Measurements from ENCODE around the gene THAP9. TPM values are rescaled to one million over a fixed set of nuclear protein-coding genes. Genes with fewer than 3 reads are reported as not detected.
A peak's percentile ranks its signal among the peaks of the same experiment; 100 is the strongest.
"Not testable (repeated sequence)": the region's sequence is repeated elsewhere in the genome, so short reads cannot be mapped to it uniquely, and the experiment has no call there.

The THAP9 gene
- total RNA-seq, 2 experiments from 2014 or later = 10.5 to 16.4 TPM

- no peaks in the 10 kb centered on the region for H3K79me2 ChIP-seq (ENCODE audit: insufficient read depth, low read depth, low read length)
- TF ChIP-seq EZH2phosphoT487 (IDR thresholded peaks at IDR 0.05; ENCODE audit: borderline replicate concordance, low read depth, low read length) = no peak
- peak; percentile 73 for TF ChIP-seq CTCF (conservative IDR thresholded peaks at IDR 0.05; ENCODE audit: low read length)
- ChIA-PET CTCF (ENCODE audit: unreplicated experiment) (no interaction called here), POLR2A (interaction anchor here (0.6 to 1.4 kb wide), 8 partner anchors 11 to 196 kb away, joined by 3 to 4 read pairs (median 3); no protein-coding TSS in a partner anchor)
- intact Hi-C loops (cut with micrococcal nuclease; ENCODE audit: unreplicated experiment) = no loop called here
- H3K9me3 ChIP-seq (ENCODE audit: low read length) = no peaks in the 10 kb centered on the region
- no peak overlapping the region for H3K4me2 ChIP-seq (ENCODE audit: low read length)
- H3K9me2 ChIP-seq (ENCODE audit: insufficient read depth, low read length) = no peaks in the 10 kb centered on the region
- DNase-seq (ENCODE audit: low spot score) = peak; percentile 54
- H2AFZ ChIP-seq (ENCODE audit: low read length) = no peak overlapping the region
- no peaks in the 10 kb centered on the region for H4K20me1 ChIP-seq (ENCODE audit: insufficient read depth, low read length)
- H3K36me3 ChIP-seq (ENCODE audit: insufficient read depth, low read length) = peaks cover 97% of the 10 kb centered on the region
- no TSS peak for BruUV-seq (replicated peaks)
- H3K27ac ChIP-seq (ENCODE audit: low read depth, low read length, poor library complexity, severe bottlenecking) = no peak overlapping the region
- H3K4me1 ChIP-seq (ENCODE audit: insufficient read depth, low read length, poor library complexity, severe bottlenecking) = no peaks in the 10 kb centered on the region
- no peak overlapping the region for H3K4me3 ChIP-seq (ENCODE audit: low read depth, low read length, poor library complexity, severe bottlenecking)
Observed at GRCh38 chr4:82851885-82852750, 48.4 kb upstream of the THAP9 start.

DNA sequence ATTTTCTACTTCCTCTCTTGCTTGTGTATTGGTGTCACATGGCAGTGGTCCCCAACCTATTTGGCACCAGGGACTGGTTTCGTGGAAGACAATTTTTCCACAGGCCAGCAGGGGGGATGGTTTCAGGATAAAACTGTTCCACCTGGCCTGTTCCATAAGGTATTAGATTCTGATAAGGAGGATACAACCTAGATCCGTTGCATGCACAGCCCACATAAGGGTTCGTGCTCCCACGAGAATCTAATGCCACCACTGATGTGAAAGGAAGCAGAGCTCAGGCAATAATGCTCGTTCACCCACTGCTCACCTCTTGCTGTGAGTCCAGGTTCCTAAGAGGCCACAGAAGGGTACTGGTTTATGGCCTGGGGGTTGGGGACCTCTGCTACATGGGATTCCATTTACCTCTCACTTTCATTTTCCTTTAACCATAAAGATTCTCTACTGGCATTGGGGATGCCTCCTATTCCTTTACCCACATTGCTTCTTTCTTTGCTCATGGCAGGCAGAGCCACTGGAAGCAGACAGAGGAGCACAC lies 47.7 kb upstream of the THAP9 start:
- no peak overlapping the region for H3K27ac ChIP-seq (ENCODE audit: low read depth, low read length, poor library complexity, severe bottlenecking)
- H3K79me2 ChIP-seq (ENCODE audit: insufficient read depth, low read depth, low read length) = no peaks in the 10 kb centered on the region
- H3K36me3 ChIP-seq (ENCODE audit: insufficient read depth, low read length) = peaks cover 97% of the 10 kb centered on the region
- no peaks in the 10 kb centered on the region for H4K20me1 ChIP-seq (ENCODE audit: insufficient read depth, low read length)
- H3K9me2 ChIP-seq (ENCODE audit: insufficient read depth, low read length) = no peaks in the 10 kb centered on the region
- no peaks in the 10 kb centered on the region for H3K4me1 ChIP-seq (ENCODE audit: insufficient read depth, low read length, poor library complexity, severe bottlenecking)
- H3K4me2 ChIP-seq (ENCODE audit: low read length) = no peak overlapping the region
- H3K4me3 ChIP-seq (ENCODE audit: low read depth, low read length, poor library complexity, severe bottlenecking) = no peak overlapping the region
- CTCF ChIA-PET (ENCODE audit: unreplicated experiment) = no interaction called here
- H2AFZ ChIP-seq (ENCODE audit: low read length) = no peak overlapping the region
- intact Hi-C loops (cut with micrococcal nuclease; ENCODE audit: unreplicated experiment) = no loop called here
- TF ChIP-seq CTCF (conservative IDR thresholded peaks at IDR 0.05; ENCODE audit: low read length) = no peak
- TF ChIP-seq EZH2phosphoT487 (IDR thresholded peaks at IDR 0.05; ENCODE audit: borderline replicate concordance, low read depth, low read length) = no peak
- BruUV-seq (replicated peaks) = no TSS peak
- POLR2A ChIA-PET = interaction anchor here (0.6 to 1.4 kb wide), 6 partner anchors 12 to 181 kb away, joined by 3 to 4 read pairs (median 3); no protein-coding TSS in a partner anchor
- no peaks in the 10 kb centered on the region for H3K9me3 ChIP-seq (ENCODE audit: low read length)
- no peak for DNase-seq (ENCODE audit: low spot score)

DNA sequence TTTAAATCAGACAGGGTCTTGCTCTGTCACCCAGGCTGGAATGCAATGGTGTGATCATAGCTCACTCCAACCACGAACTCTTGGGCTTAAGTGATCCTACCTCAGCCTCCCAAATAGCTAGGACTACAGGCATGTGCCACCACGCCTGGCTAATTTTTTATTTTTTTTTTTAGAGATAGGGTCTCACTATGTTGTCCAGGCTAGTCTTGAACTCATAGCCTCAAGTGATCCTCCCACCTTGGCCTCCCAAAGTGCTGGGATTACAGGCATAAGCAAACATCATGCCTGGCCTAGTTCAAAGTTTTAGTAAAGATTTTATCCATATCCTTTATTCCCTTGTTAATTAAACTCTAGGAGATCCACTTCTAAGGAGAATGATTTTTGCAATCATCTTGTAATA lies 40.0 kb upstream of the THAP9 start:
- H4K20me1 ChIP-seq (ENCODE audit: insufficient read depth, low read length); H3K9me3 ChIP-seq (ENCODE audit: low read length); H2AFZ ChIP-seq (ENCODE audit: low read length); H3K9me2 ChIP-seq (ENCODE audit: insufficient read depth, low read length); H3K4me1 ChIP-seq (ENCODE audit: insufficient read depth, low read length, poor library complexity, severe bottlenecking); DNase-seq (ENCODE audit: low spot score); H3K79me2 ChIP-seq (ENCODE audit: insufficient read depth, low read depth, low read length); H3K4me3 ChIP-seq (ENCODE audit: low read depth, low read length, poor library complexity, severe bottlenecking); intact Hi-C loops (cut with micrococcal nuclease; ENCODE audit: unreplicated experiment); H3K4me2 ChIP-seq (ENCODE audit: low read length); H3K27ac ChIP-seq (ENCODE audit: low read depth, low read length, poor library complexity, severe bottlenecking); BruUV-seq (replicated peaks): not testable (repeated sequence)
- CTCF ChIA-PET (ENCODE audit: unreplicated experiment) = interaction anchor here (0.8 kb wide), 1 partner anchor 14 kb away, joined by 3 read pairs; no protein-coding TSS in a partner anchor
- H3K36me3 ChIP-seq (ENCODE audit: insufficient read depth, low read length) = peaks cover 79% of the 10 kb centered on the region
- POLR2A ChIA-PET = interaction anchor here (0.7 kb wide), 1 partner anchor 1332 kb away, joined by 3 read pairs; no protein-coding TSS in a partner anchor
